Gastroesophageal sphincter (tissue), 3 donors: Measurements from ENCODE around the gene CDC45.

Experiments used
- POLR2A ChIP-seq, 2 donors: fragments of 450-650 bp; IDR thresholded peaks; one replicate each; pipeline ENCODE4 v1.6.1; 2017; ENCODE audit warnings: antibody characterized with exemption in 2 of 2, mild to moderate bottlenecking in 2 of 2, moderate library complexity in 1 of 2
- POLR2AphosphoS5 ChIP-seq: sonication (generic); formaldehyde crosslinking; IDR thresholded peaks from one replicate; pipeline ENCODE4 v1.6.1; 2017; ENCODE audit warnings: antibody characterized with exemption
- TF ChIP-seq, protein P1 (sequence below), 4 experiments: fragments of 200-600 bp in 2 of 4; fragments of 450-650 bp in 2 of 4; sonication (generic) in 1 of 4; IDR thresholded peaks; one replicate each; pipeline ENCODE4 v1.5.1; 2017 to 2019; ENCODE audit warnings: antibody characterized with exemption in 4 of 4, mild to moderate bottlenecking in 2 of 4, moderate library complexity in 2 of 4

DNA sequence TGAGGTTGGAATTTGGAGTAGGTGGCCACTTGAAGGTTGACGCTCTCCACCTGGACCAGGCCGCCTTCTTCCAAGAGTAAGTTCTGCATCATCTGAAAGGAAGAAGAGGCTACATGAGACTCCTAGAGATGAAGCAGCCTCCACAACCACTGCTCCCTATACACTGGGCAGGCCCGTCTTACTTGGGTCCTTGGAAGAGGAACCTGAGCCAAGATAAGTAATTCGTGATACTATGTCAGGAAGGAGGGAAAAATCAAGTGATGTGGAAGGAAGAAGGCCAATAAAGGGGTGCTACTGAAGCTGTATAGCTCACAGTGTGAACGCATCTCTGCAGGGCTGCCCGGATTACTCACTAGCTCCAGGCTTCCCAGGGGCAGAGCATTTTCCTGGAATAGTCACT lies 11.8 kb upstream of the CDC45 start:
- TF ChIP-seq, protein P1, sequence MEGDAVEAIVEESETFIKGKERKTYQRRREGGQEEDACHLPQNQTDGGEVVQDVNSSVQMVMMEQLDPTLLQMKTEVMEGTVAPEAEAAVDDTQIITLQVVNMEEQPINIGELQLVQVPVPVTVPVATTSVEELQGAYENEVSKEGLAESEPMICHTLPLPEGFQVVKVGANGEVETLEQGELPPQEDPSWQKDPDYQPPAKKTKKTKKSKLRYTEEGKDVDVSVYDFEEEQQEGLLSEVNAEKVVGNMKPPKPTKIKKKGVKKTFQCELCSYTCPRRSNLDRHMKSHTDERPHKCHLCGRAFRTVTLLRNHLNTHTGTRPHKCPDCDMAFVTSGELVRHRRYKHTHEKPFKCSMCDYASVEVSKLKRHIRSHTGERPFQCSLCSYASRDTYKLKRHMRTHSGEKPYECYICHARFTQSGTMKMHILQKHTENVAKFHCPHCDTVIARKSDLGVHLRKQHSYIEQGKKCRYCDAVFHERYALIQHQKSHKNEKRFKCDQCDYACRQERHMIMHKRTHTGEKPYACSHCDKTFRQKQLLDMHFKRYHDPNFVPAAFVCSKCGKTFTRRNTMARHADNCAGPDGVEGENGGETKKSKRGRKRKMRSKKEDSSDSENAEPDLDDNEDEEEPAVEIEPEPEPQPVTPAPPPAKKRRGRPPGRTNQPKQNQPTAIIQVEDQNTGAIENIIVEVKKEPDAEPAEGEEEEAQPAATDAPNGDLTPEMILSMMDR (IDR thresholded peaks at IDR 0.05): no peak
- no peak for TF ChIP-seq POLR2AphosphoS5
- no peak for TF ChIP-seq POLR2A (IDR thresholded peaks at IDR 0.05)
